Measurements from ENCODE around the gene CNOT2. TPM values are rescaled to one million over a fixed set of nuclear protein-coding genes. Genes with fewer than 3 reads are reported as not detected.

The CNOT2 gene
- polyA plus RNA-seq, 1 donor (not counting 4 experiments of a cell fraction or from before 2014, with no cell fraction given), result 85.3 TPM

- no peaks in the 10 kb centered on the region for H3K4me1 ChIP-seq (ENCODE audit: control insufficient read depth, extremely low read depth, insufficient read depth, low read length)
- H3K9me3 ChIP-seq (ENCODE audit: control insufficient read depth, low read depth, low read length), result no peaks in the 10 kb centered on the region
- H3K36me3 ChIP-seq (ENCODE audit: control insufficient read depth in 2 of 2, extremely low read depth in 1 of 2, insufficient read depth in 2 of 2, low read length in 2 of 2), result no peaks in the 10 kb centered on the region
- no peaks in the 10 kb centered on the region for H3K9me1 ChIP-seq (ENCODE audit: control insufficient read depth, extremely low read depth, insufficient read depth, low read length)
- dilution Hi-C loops (cut with MboI; ENCODE audit: extremely low pct_ligation_motif_present, low sequenced_read_pairs), result no loop called here
- DNase-seq (ENCODE audit: low read depth, low spot score) (no peak), FAIRE-seq (no peak)
- H3K9ac ChIP-seq (ENCODE audit: control insufficient read depth, extremely low read depth, insufficient read depth, low read length), result no peak overlapping the region
- no peak for TF ChIP-seq EZH2 (IDR thresholded peaks at IDR 0.05; ENCODE audit: low read length)
- no peak for TF ChIP-seq CTCF (optimal IDR thresholded peaks at IDR 0.05 in 1 of 3, IDR thresholded peaks at IDR 0.05 in 1 of 3, conservative IDR thresholded peaks at IDR 0.05 in 1 of 3; ENCODE audit: extremely low read depth in 1 of 3, insufficient read depth in 2 of 3, low read length in 3 of 3)
- no peak overlapping the region for H3K27ac ChIP-seq (ENCODE audit: control insufficient read depth, insufficient read depth, low read length)
- no peak overlapping the region for H3K4me2 ChIP-seq (ENCODE audit: control insufficient read depth, extremely low read depth, insufficient read depth, low read depth, low read length)
- H2AFZ ChIP-seq (ENCODE audit: control insufficient read depth, low read length), result no peak overlapping the region
- H3K27me3 ChIP-seq (ENCODE audit: control insufficient read depth, extremely low read depth, insufficient read depth, low read length), result no peaks in the 10 kb centered on the region
- H3K4me3 ChIP-seq (ENCODE audit: control insufficient read depth in 2 of 3, extremely low read depth in 1 of 3, insufficient read depth in 2 of 3, low read depth in 1 of 3, low read length in 3 of 3), result no peak overlapping the region
- H4K20me1 ChIP-seq (ENCODE audit: control insufficient read depth, extremely low read depth, insufficient read depth, low read length), result no peaks in the 10 kb centered on the region
- H3K79me2 ChIP-seq (ENCODE audit: control insufficient read depth, insufficient read depth, low read length), result peaks cover 11% of the 10 kb centered on the region
Measured at GRCh38 chr12:70314145-70314544, 70.9 kb downstream of the CNOT2 start.

GRCh38 chr12:70317781-70318180 lies 74.5 kb downstream of the CNOT2 start:
- no peak for FAIRE-seq
- H4K20me1 ChIP-seq (ENCODE audit: control insufficient read depth, extremely low read depth, insufficient read depth, low read length), result no peaks in the 10 kb centered on the region
- H3K4me2 ChIP-seq (ENCODE audit: control insufficient read depth, extremely low read depth, insufficient read depth, low read depth, low read length), result no peak overlapping the region
- no peaks in the 10 kb centered on the region for H3K9me3 ChIP-seq (ENCODE audit: control insufficient read depth, low read depth, low read length)
- no peak overlapping the region for H2AFZ ChIP-seq (ENCODE audit: control insufficient read depth, low read length)
- H3K4me3 ChIP-seq (ENCODE audit: control insufficient read depth in 2 of 3, extremely low read depth in 1 of 3, insufficient read depth in 2 of 3, low read depth in 1 of 3, low read length in 3 of 3), result no peak overlapping the region
- no peak for DNase-seq (ENCODE audit: low read depth, low spot score)
- no peaks in the 10 kb centered on the region for H3K4me1 ChIP-seq (ENCODE audit: control insufficient read depth, extremely low read depth, insufficient read depth, low read length)
- no peaks in the 10 kb centered on the region for H3K27me3 ChIP-seq (ENCODE audit: control insufficient read depth, extremely low read depth, insufficient read depth, low read length)
- H3K9me1 ChIP-seq (ENCODE audit: control insufficient read depth, extremely low read depth, insufficient read depth, low read length), result no peaks in the 10 kb centered on the region
- no peak overlapping the region for H3K27ac ChIP-seq (ENCODE audit: control insufficient read depth, insufficient read depth, low read length)
- H3K9ac ChIP-seq (ENCODE audit: control insufficient read depth, extremely low read depth, insufficient read depth, low read length), result no peak overlapping the region
- no peaks in the 10 kb centered on the region for H3K36me3 ChIP-seq (ENCODE audit: control insufficient read depth in 2 of 2, extremely low read depth in 1 of 2, insufficient read depth in 2 of 2, low read length in 2 of 2)
- dilution Hi-C loops (cut with MboI; ENCODE audit: extremely low pct_ligation_motif_present, low sequenced_read_pairs), result no loop called here
- H3K79me2 ChIP-seq (ENCODE audit: control insufficient read depth, insufficient read depth, low read length), result peaks cover 11% of the 10 kb centered on the region
- no peak for TF ChIP-seq CTCF (optimal IDR thresholded peaks at IDR 0.05 in 1 of 3, IDR thresholded peaks at IDR 0.05 in 1 of 3, conservative IDR thresholded peaks at IDR 0.05 in 1 of 3; ENCODE audit: extremely low read depth in 1 of 3, insufficient read depth in 2 of 3, low read length in 3 of 3)
- TF ChIP-seq EZH2 (IDR thresholded peaks at IDR 0.05; ENCODE audit: low read length), result no peak
